ENCODE results near the gene CSTF1.

DNA sequence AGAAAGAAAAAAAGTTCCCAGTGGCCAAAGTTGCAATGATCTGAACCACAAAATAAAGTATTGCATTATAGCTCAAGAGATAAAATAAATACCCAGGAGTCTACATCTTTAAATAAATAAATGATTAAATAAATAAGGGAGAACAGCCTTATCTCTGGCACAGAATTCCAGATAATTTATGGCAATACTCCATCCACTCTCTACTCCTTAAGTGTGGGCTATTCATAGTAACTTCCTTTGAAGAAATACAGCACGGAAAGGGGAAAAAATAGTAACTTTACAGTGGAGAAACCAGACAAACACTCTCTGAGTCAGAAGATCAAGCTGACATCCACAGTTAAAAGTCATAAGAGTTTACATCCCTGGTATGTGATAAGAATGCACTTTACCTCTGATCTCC, 12.1 kb upstream of the CSTF1 start:
- TF ChIP-seq, protein P1, sequence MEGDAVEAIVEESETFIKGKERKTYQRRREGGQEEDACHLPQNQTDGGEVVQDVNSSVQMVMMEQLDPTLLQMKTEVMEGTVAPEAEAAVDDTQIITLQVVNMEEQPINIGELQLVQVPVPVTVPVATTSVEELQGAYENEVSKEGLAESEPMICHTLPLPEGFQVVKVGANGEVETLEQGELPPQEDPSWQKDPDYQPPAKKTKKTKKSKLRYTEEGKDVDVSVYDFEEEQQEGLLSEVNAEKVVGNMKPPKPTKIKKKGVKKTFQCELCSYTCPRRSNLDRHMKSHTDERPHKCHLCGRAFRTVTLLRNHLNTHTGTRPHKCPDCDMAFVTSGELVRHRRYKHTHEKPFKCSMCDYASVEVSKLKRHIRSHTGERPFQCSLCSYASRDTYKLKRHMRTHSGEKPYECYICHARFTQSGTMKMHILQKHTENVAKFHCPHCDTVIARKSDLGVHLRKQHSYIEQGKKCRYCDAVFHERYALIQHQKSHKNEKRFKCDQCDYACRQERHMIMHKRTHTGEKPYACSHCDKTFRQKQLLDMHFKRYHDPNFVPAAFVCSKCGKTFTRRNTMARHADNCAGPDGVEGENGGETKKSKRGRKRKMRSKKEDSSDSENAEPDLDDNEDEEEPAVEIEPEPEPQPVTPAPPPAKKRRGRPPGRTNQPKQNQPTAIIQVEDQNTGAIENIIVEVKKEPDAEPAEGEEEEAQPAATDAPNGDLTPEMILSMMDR (IDR thresholded peaks at IDR 0.05): no peak
- no peak for TF ChIP-seq POLR2A (IDR thresholded peaks at IDR 0.05)

Measured in adrenal gland (tissue), 5 donors.